Upper lobe of right lung (tissue), 1 donor: ENCODE measurements around the gene BORCS5. TPM values are rescaled to one million over a fixed set of nuclear protein-coding genes. Genes with fewer than 3 reads are reported as not detected.
A peak's percentile ranks its signal among the peaks of the same experiment; 100 is the strongest.

ENCODE experiments used
- ATAC-seq: fragments of 200-7000 bp; cut with Tn5 transposase; one replicate; pipeline ENCODE4 v1.9.1; 2020; ENCODE audit warnings: mild to moderate bottlenecking, moderate library complexity
- DNase-seq: peaks from one replicate; pipeline ENCODE4 v3.0.0-alpha.2; 2020
- H3K27ac ChIP-seq: fragments of 200-600 bp; one replicate; pipeline ENCODE4 v1.8.0; 2022
- H3K27me3 ChIP-seq: fragments of 200-600 bp; one replicate; pipeline ENCODE4 v1.8.0; 2022; ENCODE audit warnings: mild to moderate bottlenecking
- H3K36me3 ChIP-seq: fragments of 200-600 bp; one replicate; pipeline ENCODE4 v1.8.0; 2022
- H3K4me1 ChIP-seq: fragments of 200-600 bp; one replicate; pipeline ENCODE4 v1.8.0; 2022
- H3K4me3 ChIP-seq: fragments of 200-600 bp; one replicate; pipeline ENCODE4 v1.8.0; 2022; ENCODE audit warnings: mild to moderate bottlenecking
- H3K9me3 ChIP-seq: fragments of 200-600 bp; one replicate; pipeline ENCODE4 v1.8.0; 2022
- CTCF ChIP-seq: fragments of 200-600 bp; IDR thresholded peaks from one replicate; pipeline ENCODE4 v1.8.0; 2022; ENCODE audit warnings: antibody characterized with exemption
- intact Hi-C: fragments of 100-400 bp; cut with DNase I; formaldehyde crosslinking; loops from one replicate; pipeline ENCODE4 v1.11.0; 2022
- total RNA-seq: library from RNA; stranded (reverse); fragmentation: NEBNext Ultra II Directional; extraction: Animal tissue kit (Norgen Biotek cat#: 25700); gene quantifications from one replicate; pipeline ENCODE4 v1.2.1, GENCODE V29; 2021
- donor health status: DM: no; HTN: yes; CAD: no; lungs with severe emphysema.

BORCS5 gene
- total RNA-seq, 1 donor from 2014 or later, result 14.0 TPM

DNA sequence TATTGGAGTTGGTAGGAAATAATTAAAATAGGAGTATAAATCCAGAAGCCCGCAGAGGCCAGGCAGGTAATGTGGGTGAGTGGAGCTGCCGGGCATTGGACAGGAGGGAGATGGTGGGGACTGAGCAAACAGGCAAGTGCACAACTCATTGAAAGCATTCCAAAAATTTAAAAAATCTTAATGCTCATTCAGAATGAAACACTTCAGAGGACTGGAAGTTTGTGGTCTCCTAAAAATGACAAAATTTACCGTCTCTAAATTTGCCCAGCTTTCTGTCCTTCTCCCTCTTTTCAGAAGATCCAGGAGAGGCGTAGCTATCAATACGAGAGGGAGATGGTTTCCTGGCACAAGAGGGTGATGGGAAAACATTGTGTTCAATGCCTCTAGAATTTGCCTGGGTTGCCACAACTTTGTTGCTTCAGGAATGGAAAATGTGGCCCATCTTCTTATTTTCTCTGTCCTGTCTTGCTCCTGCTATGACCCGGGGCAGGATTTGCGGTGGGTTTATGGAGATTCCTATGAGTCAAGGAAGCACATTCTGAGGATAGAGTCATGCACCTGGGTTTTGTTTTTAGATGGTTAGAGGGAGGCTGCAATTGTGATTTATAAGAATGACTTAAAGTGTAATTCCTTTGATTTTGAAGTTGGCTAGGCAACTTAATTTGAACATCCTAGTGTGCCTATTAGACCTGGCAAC lies 72.2 kb downstream of the BORCS5 start:
- H3K9me3 ChIP-seq, result peaks cover 1% of the 10 kb centered on the region
- no peaks in the 10 kb centered on the region for H3K27me3 ChIP-seq
- intact Hi-C loops, result no loop called here
- H3K4me1 ChIP-seq, result peaks cover 17% of the 10 kb centered on the region
- no peak for TF ChIP-seq CTCF
- H3K27ac ChIP-seq, result peak overlapping the region; percentile 38
- ATAC-seq, result no peak
- no peaks in the 10 kb centered on the region for H3K36me3 ChIP-seq
- DNase-seq, result no peak
- no peak overlapping the region for H3K4me3 ChIP-seq

DNA sequence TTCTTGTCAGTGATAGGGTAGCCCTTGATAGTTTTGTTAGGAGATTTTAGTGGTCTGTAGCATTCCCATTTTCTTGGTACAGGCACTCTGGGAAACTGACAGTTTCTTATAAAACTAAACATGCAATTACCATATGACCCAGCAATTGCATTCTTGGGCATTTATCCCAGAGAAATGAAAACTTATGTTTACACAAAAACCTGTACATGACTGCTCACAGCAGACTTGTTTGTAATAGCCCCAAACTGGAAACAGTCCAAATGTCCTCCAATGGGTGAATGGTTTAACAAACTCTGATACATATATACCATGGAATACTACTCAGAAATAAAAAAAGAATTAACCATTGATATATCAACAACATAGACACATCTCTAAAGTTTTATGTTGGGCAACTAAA lies 75.5 kb downstream of the BORCS5 start:
- Histone ChIP-seq H3K27me3 (no peaks in the 10 kb centered on the region), H3K36me3 (no peaks in the 10 kb centered on the region), H3K4me1 (peaks cover 5% of the 10 kb centered on the region), H3K4me3 (no peak overlapping the region), H3K9me3 (no peaks in the 10 kb centered on the region), H3K27ac (peak overlapping the region; percentile 9)
- TF ChIP-seq CTCF, result no peak
- intact Hi-C loops, result no loop called here
- DNase-seq (no peak), ATAC-seq (peak; percentile 46)

DNA sequence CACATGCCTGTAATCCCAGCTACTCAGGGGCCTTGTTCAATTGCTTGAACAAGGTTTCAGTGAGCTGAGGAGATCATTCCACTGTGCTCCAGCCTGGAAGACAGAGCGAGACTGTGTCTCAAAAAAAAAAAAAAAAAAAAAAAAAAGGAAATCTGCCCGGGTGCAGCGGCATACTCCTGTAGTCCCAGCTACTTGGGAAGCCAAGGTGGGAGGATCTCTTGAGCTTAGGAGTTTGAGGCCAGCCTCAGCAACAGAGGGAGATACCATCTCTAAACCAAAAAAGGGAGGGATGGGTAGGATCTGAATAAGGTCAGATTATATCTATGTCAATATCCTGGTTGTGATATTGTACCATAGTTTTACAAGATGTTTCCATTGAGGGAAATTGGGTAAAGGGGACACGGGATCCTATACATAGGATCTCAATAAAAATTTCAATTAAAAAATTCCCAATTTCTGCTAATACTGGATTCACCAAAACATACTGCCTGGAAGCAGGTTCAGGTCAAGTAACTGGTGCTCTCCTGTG lies 76.4 kb downstream of the BORCS5 start:
- H3K27me3 ChIP-seq, result no peaks in the 10 kb centered on the region
- peak overlapping the region; percentile 9 for H3K27ac ChIP-seq
- intact Hi-C loops, result no loop called here
- ATAC-seq, result no peak
- no peak for DNase-seq
- H3K4me3 ChIP-seq, result no peak overlapping the region
- TF ChIP-seq CTCF, result no peak
- peaks cover 5% of the 10 kb centered on the region for H3K4me1 ChIP-seq
- no peaks in the 10 kb centered on the region for H3K36me3 ChIP-seq
- H3K9me3 ChIP-seq, result no peaks in the 10 kb centered on the region

- no peaks in the 10 kb centered on the region for H3K36me3 ChIP-seq
- peaks cover 17% of the 10 kb centered on the region for H3K4me1 ChIP-seq
- intact Hi-C loops, result no loop called here
- TF ChIP-seq CTCF, result no peak
- H3K4me3 ChIP-seq, result no peak overlapping the region
- DNase-seq, result no peak
- no peaks in the 10 kb centered on the region for H3K9me3 ChIP-seq
- ATAC-seq, result no peak
- no peaks in the 10 kb centered on the region for H3K27me3 ChIP-seq
- H3K27ac ChIP-seq, result no peak overlapping the region
Measured at GRCh38 chr12:12436831-12437345, 80.0 kb downstream of the BORCS5 start.

DNA sequence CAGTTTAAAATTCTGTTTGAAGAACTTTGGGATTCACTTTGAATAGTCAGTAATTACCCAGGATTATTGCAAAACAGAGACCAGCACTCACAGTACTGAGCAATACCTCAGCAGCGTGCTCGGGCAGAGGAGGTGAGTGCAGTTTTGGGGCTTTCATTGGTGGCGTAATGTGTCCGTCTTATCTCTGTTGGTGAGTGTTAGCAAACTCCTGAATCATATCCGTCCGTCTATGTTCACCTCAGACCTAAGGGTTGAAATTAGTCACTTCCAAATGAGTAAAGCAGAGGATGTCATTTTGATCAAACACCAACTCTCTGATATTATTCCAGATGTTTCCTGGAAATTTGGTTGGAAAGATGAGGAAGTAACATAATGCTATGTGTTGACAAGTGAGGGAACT lies 82.8 kb downstream of the BORCS5 start:
- no peak overlapping the region for H3K4me3 ChIP-seq

More for the DNA sequence above, 82.8 kb downstream of the BORCS5 start:
- Histone ChIP-seq H3K27me3 (no peaks in the 10 kb centered on the region), H3K9me3 (no peaks in the 10 kb centered on the region), H3K36me3 (no peaks in the 10 kb centered on the region), H3K4me1 (peaks cover 38% of the 10 kb centered on the region), H3K27ac (peak overlapping the region; percentile 9)
- DNase-seq, result no peak
- TF ChIP-seq CTCF, result no peak
- intact Hi-C loops, result no loop called here
- peak; percentile 85 for ATAC-seq
